Measurements from ENCODE around the gene GTF3C1. TPM values are rescaled to one million over a fixed set of nuclear protein-coding genes. Genes with fewer than 3 reads are reported as not detected.

GTF3C1 gene
- total RNA-seq, 1 experiment from 2014 or later: 75.2 TPM

GRCh38 chr16:27486760-27487159 is 63.0 kb downstream of the GTF3C1 start:
- no peak for DNase-seq (ENCODE audit: low spot score)

GRCh38 chr16:27486344-27486743 is 63.4 kb downstream of the GTF3C1 start:
- no peak for DNase-seq (ENCODE audit: low spot score)

- no peak for DNase-seq (ENCODE audit: low spot score)
Measured at GRCh38 chr16:27485811-27486210, 63.9 kb downstream of the GTF3C1 start.

GRCh38 chr16:27485126-27485525 is 64.6 kb downstream of the GTF3C1 start:
- DNase-seq (ENCODE audit: low spot score): no peak

- DNase-seq (ENCODE audit: low spot score): no peak
Measured at GRCh38 chr16:27483624-27484023, 66.1 kb downstream of the GTF3C1 start.

GRCh38 chr16:27483088-27483437 is 66.7 kb downstream of the GTF3C1 start:
- DNase-seq (ENCODE audit: low spot score): no peak

GRCh38 chr16:27482397-27483087 is 67.2 kb downstream of the GTF3C1 start:
- DNase-seq (ENCODE audit: low spot score): no peak

- DNase-seq (ENCODE audit: low spot score): no peak
Measured at GRCh38 chr16:27481282-27481934, 68.3 kb downstream of the GTF3C1 start.

- DNase-seq (ENCODE audit: low spot score): no peak
Measured at GRCh38 chr16:27480761-27481160, 69.0 kb downstream of the GTF3C1 start.

- no peak for DNase-seq (ENCODE audit: low spot score)
Measured at GRCh38 chr16:27476240-27476639, 73.5 kb downstream of the GTF3C1 start.

GRCh38 chr16:27475561-27475960 is 74.2 kb downstream of the GTF3C1 start:
- DNase-seq (ENCODE audit: low spot score): peak; percentile 96

- no peak for DNase-seq (ENCODE audit: low spot score)
Measured at GRCh38 chr16:27474921-27475320, 74.8 kb downstream of the GTF3C1 start.

- no peak for DNase-seq (ENCODE audit: low spot score)
Measured at GRCh38 chr16:27474041-27474440, 75.7 kb downstream of the GTF3C1 start.

- no peak for DNase-seq (ENCODE audit: low spot score)
Measured at GRCh38 chr16:27473101-27473900, 76.4 kb downstream of the GTF3C1 start.

- no peak for DNase-seq (ENCODE audit: low spot score)
Measured at GRCh38 chr16:27472091-27473020, 77.4 kb downstream of the GTF3C1 start.

GRCh38 chr16:27471661-27472060 is 78.1 kb downstream of the GTF3C1 start:
- DNase-seq (ENCODE audit: low spot score): no peak

- peak; percentile 86 for DNase-seq (ENCODE audit: low spot score)
Measured at GRCh38 chr16:27470567-27471431, 78.9 kb downstream of the GTF3C1 start.

GRCh38 chr16:27468941-27469531 is 80.7 kb downstream of the GTF3C1 start:
- no peak for DNase-seq (ENCODE audit: low spot score)

- DNase-seq (ENCODE audit: low spot score): peak; percentile 73
Measured at GRCh38 chr16:27465483-27465879, 84.2 kb downstream of the GTF3C1 start.

Measured in A172 (cell line).